GM21381 (cell line): ENCODE results near the gene TSPAN9.

Experiments used
- ATAC-seq: cut with Tn5 transposase; IDR thresholded peaks from one replicate; pipeline ENCODE4 v1.9.1; 2021; ENCODE audit warnings: mild to moderate bottlenecking, moderate library complexity; ENCODE audit not compliant: unreplicated experiment

TSPAN9 gene

DNA sequence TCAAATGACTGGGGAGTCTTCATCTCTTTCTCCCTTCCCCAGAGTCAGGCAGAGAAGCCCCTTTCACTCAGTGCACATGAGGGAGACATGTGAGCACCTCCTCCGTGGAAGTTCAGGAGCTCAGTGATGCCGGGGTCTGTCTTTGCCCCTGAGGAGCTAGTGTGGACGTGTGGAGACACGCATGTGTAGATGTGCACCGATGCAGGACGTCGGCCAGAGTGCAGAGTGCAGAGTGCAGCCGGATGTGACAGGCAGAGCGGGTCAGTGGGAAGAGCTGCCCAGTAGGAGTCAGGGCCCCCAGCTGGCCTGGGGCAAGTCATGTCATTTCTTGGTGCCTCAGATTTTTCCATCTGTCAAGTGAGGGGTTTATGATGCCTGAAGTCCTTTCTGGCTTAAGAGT, 20.7 kb downstream of the TSPAN9 start:
- no peak for ATAC-seq

DNA sequence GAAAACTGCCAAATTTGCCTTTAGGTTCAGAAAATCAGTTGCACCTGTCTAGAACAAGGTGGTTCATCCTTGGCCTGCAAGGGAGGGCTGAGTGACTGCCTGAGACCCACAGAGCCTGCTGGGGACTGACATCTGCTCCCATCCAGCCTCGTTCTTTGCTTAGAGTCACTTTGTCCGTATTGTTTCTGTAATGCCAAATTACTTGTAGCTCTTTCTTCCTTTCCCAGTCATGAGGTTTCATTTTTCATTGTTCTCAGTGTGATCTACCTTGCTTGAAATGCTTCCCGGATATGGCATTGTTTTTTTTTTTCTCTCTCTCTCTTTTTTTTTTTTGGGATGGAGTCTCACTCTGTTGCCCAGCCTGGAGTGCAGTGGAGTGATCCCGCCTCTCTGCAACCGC, 21.3 kb downstream of the TSPAN9 start:
- ATAC-seq = no peak

DNA sequence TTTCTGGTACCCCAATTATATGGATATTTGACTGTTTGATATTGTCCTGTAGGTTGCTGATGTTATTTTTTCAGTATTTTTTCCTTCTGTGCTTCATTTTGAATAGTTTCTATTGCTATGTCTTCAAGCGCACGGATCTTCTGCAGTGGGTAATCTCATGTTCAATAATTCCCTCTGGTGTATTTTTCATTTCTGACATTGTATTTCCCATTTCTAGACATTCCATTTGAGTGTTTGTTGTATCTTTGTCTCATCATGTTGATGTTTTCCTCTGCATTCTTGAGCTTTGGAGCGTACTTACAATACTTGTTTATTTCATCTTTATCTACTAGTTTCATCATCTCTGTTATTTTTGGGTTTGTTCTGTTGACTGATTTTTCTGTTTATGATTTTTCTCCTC, 22.0 kb downstream of the TSPAN9 start:
- ATAC-seq = no peak

DNA sequence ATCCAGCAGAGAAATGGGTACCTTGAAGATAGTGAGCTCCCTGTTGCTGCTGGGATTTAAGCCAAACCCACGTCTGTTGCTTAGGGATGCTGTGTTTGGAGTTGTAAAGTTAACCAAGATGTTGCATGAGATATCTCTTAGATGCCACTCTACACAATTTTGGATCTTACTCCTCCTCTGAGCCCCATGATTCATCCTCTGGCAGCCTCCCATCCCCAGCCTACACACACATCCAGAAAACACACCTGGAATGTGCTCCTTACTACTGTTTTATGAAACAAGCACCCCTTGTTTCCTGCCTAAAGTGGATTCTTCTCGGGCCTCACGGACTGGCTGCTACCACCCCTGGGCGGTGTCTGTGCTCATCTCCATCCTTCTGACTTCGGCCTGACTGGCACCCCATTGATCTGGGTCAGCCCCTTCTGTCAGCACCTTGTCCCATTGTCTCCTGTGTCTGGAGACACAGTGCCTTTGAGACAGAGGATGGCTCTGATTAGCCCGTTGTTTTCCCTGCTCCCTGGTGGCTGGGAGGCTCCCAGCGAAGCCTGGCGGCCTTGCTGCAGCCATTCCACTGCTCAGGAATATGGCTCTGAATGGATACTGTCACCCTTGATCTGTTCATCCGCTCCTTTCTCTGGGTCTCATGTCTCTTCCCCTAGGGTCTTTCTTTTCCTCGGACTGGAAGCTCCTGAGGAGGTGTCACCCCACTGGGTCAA, 24.3 kb downstream of the TSPAN9 start:
- no peak for ATAC-seq

DNA sequence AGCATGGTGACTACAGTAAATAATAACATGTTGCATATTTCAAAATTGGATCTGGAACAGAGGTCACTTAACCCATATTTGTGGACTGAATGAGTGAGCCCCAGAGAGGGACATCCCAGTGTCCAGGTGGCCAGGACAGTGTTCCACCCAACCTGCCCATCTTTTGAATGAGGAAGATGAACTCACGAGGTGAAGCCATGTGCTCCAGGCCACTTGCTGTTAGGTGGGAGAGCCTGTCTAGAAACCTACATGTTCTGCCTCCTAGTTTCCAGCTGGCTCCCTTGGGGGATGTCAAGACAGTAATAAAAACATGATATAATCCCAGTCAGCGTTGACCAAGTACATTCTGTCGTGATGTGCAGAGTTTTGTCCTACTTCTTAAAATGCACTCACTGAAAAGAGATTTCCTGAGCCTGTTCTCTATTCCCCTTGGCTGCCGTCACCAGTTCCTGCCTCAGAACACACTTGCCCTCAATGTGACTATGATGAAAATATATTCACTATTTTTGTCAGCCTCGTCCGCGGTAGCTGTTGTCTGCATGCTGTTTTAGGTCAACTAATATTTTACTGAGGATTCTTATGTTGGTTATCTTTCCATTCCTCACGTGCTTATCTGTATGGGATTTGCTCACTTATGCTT, 25.7 kb downstream of the TSPAN9 start:
- no peak for ATAC-seq

DNA sequence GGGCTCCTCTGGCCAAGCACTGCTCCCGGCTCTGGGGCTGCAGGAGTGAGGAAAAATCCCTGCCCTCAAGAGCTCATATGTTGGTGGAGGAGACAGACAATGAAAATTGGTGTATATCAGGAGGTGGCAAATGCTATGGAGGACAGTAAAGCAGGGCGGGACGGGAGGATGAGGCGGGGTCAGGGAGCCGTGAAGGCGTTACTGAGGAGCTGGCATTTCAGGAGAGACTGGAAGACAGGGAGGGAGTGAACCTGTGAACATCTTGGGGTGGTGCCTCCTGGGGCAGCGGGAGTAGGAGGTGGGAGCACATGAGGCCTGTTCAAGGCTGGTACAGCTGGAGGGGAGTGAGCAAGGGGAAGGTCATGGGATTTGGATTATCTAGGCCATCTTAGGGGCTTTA, 26.6 kb downstream of the TSPAN9 start:
- no peak for ATAC-seq

DNA sequence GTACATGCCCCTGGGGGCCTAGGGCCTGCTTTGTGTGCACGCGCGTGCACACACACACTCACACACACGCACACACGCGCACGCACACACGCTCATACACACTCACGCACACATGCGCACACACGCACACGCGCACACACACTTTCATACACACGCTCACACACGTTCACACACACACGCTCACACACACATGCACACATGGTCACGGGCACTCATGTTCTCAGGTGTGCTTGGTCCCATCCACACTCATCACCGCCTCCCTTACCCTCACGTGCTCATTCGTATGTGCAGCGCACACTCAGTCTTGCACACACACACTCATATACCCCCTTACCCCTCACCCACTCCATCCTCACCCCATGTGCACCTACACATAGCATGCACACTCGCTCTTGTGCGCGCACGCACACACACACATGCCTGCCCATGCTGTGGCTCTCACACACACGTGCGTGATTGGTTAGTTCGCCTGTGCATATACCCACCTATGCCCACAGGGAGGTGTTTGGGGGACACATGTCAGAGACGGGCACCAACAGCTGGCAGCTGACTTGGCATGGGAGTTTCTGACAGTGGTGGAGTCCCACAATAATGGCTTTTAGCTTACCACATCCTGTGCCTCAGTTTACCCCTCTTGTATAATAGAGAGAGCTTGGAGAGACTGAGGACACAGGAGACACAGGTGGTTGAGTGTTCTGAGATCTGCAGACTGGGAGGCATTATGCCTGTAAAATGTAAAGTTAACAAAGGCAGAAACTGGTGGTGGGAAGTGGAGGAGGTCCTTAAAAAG, 28.7 kb downstream of the TSPAN9 start:
- ATAC-seq = no peak

DNA sequence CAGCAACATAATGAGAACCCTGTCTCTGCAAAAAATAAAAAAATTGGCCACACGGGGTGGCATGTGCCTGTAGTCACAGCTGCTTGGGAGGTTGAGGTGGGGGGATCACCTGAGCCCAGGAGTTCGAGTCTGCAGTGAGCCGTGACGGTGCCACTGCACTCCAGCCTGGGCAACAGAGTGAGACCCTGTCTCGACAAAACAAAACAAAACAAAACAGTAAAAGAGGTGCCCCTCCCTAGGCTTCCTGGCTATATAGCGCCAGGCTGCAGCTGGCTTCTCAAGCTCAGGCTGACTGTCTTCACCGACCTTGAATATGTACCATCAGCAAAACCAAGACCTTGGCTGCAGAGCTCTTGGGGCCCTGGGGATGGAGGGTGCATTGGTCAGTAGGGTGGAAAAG, 29.4 kb downstream of the TSPAN9 start:
- ATAC-seq = no peak

DNA sequence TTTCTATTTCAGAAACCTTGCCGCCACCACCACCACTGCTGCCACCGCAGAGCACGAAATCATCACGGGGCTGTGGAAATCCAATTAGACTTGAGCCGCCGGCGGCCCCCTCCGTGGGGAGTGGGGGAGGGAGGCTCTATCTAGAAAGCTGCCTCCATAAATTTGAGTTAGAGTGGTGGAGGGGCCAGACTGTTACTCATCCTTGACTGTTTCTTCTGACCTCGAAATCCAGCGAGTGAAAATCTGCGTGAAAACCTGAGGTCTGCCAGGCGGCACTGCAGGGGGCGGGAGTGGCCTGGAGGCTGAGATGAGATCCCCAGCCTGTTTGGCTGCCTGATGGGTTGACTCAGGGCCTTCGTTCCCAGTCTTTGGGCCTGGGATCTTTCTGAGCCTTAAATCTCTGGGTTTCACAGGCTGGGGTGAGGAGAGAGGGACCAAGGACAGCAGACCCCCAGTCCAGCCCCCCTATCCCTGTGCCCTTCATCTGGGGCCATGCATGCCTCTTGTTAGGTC, 29.9 kb downstream of the TSPAN9 start:
- no peak for ATAC-seq

DNA sequence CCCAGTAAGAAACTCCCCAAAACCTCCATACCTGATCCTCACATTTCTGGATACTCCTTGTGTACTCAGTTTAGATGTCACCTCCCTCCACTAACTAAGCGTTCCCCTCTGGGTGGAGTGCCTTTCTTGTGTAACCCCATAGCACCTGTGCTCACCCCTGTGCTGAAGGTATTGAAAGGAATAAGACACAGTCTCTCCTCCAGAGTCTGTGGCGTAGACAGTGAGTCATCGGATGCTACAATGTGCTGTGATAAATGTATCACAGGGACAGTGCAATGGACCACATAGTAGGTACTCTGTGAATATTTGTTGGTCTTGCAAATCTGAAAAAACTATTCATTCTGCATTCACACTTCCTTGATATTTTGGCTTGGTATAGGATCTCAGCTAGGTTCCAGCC, 30.8 kb downstream of the TSPAN9 start:
- ATAC-seq = no peak

DNA sequence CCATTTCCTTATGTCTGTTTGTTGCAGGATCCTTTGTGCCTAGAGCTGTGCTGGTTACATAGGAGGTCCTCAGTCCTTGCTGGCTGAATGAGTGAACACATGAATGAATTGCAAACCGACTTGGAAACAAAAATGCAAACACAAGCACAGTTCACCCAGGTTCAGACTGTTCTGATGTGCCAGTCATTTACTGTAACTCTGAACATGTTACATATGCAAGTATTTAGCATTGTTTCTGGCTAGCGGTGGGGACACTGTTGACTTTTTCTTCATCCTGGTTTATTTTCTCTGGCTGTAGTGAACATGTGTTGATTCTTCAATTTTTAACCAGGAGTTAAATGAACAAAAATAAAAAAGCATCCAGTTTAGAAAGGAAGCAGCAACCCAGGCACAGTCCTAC, 33.4 kb downstream of the TSPAN9 start:
- ATAC-seq = no peak

DNA sequence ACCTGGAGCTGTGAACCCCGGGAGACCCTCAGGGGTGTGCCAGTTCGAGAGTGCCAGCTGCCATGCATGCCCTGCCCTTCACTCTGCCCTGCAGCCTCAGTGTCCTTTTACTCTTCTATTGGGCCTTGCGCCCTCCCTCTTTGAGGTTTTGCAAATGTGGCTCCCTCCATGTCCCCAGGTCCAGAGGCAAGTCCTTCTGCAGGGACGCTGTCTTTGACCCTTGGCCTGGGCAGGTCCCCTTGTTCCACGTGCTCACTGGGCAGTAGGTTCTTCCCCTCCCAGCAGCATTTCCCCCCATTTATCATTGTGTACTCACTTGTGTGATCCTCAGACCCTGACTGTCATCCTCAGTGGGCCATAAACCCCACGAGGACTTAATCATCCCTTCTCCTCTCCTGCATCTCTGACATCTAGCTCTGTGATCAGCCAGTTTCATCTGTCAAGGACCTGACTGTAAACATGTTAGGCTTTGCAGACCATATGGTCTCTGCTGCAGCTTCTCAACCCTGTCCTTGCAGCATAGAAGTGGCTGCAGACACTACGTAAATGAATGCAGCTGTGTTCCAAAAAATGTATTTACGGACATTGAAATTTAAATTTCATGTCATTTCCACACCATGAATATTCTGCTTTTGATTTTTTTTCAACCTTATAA, 36.6 kb downstream of the TSPAN9 start:
- ATAC-seq = no peak

DNA sequence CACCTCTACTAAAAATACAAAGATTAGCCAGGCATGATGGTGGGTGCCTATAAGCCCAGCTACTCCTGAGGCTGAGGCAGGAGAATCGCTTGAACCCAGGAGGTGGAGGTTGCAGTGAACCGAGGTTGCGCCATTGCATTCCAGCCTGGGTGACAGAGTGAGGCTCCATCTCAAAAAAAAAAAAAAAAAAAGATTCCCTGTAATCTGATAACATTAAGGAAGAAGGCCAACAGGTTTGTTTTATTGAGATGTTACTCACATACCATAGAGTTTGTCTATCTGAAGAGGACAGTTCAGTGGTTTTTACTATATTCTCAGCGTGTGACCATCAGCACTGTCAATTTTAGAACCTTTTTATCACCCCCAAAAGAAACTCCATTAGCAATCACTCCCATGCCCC, 37.5 kb downstream of the TSPAN9 start:
- ATAC-seq = no peak

DNA sequence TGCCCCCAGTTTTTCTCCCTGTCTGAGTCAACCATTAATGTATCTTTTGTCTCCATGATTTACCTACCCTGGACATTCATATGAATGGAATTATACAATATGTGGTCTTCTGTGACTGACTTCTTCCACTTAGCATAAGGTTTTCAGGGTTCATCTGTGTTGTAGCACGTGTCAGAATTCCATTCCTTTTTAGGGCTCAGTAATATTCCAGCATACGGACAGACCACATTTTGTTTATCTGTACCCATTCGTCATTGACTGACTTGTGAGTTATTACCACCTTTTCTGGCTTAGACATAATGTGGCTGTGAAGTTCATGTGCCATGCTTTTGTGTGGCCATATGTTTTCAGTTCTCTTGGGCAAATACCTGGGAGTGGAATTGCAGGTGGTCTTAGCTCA, 37.9 kb downstream of the TSPAN9 start:
- no peak for ATAC-seq

DNA sequence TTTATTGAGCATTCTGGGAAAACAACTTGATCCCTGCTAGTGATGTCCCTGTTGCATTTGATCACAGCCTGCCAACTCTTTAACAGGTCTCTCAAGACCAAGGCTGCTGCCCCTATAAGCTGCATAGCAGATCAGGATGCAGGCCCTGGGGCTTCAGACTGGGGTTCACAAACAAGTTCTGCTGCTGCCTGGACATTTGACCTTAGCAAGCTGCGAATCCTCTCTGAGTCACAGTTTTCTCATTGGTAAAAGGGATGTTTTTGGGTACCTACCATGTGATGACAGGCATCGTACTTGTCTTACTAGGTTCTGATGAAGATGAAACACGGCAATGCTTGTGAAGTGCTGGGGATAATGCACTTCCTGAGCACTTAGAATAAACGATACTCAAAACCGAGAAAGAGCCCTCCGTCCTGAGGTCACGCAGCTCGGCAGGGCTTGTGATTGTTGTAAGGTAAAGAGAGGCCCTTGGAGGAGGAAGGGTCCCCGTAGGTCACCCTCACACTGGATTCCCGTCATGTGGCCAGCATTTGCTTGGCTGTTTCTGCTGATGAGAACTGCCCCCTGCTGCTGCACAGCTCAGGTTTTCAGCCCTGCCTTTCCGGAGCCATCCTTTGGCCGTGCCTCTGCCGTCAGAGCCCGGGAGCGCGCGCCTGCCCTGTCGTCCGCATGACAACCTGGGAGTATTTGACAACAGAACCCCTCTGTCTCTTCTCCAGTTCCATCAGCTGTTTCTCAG, 39.1 kb downstream of the TSPAN9 start:
- ATAC-seq = no peak

DNA sequence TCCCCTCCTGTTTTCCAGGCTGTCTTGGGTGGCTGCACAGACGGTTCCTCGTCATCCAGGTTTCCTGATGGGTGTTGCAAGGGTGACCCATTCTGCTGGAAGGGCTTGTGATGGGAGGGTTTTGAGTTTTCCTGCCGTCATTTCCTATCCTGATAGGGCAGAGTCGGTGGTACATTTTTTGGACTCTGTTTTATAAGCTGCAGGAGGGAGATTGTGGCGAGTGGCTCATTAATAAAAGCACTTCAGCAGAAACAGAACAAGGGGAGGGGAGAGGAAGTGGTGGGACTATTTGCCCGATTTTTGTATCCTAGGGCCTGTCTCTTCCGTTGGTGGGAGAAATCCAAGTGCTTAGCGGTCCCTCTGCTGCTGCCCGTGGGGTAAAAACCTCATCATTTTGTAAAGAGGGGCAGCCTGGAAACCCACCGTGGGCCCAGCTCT, 40.0 kb downstream of the TSPAN9 start:
- ATAC-seq = no peak

DNA sequence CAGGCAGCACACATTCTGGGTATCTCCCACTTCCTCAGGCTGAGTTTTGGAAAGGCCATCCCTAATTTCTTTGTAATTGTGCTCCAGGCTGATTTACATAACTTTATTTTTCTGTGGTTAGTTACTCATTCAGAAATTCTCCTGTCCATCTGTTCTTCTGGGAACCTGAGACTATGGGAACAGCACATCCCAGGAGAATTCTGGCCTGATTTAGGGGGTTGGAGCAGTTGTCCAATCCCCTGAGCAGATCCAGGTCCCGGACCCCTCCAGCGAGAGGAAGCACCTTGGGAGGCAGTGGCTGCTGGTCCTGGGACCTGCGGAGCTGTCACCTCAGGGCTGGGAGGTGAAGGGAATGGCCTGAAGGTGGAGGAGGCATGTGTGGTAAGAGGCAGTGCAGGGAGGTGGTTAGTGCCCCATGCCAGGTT, 40.4 kb downstream of the TSPAN9 start:
- ATAC-seq = no peak

DNA sequence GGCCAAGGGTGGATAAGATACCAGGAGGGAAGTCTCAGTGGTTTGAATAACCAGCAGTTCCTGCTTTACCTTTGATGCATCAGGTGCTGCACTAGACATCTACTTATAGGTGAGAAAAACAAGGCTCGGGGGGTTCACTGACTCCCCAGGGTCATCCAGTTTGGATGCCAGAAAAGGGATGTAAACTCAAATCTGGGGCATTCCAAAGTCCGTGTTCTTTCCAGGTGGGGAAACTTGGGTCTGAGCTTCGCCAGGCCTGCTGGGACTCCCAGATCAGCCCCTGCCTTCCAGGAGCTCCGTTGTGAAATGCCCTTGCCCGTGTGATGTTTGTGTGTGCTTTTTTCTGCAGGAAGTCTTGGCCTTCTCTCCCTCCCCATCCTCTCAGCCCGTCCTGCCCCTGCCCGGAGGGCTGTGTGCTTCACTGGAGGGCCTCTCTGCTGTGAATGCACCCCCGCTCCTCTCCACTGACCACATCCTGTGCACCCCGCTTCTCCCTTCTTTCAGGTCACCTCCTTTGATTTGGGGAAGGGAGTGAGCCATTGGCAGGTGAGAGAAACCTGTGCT, 42.1 kb downstream of the TSPAN9 start:
- no peak for ATAC-seq

DNA sequence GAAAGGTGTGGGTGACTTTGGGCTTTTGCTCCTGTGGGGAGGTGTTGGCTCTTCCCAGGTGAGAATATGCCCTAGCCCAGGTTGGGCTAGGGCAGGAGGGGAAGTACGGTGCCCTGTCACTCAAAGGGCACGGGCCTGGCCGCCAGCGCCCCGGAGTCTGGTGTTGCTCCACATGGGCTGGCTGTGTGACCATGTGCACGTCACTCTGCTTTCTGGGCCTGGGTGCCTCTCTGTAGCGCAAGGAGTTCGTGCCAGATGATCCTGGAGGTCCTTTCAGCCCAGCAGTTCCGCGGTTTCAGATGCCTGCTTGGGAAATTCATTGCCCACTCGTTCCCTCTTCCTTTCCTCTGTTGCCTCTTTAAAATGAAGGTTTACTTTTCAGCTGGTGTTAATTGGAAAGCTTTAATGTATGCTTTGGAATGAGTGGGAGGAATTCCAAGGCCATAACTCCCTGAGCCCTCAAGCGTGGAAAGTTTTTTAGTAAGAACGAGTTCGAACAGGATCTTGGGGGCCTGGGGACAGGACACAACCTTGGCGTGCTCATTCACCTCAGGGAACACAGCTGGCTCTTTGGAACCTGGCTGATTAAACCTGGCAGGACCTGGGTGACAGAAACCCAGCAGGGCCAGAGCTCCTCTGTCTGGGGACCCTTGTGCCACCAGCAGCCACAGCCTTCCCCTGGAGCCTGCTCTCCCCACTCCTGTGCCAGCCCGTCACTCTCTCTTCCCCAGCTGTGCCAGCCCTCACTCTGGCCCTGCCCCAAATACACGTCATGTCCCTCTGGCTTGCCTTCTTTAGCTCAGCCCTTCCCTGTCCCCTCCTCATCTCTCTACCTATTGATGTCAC, 42.8 kb downstream of the TSPAN9 start:
- no peak for ATAC-seq
